GM06990 (cell line): ENCODE results near the gene WIPF2.

ENCODE experiments used
- DNase-seq: peaks from one replicate; pipeline ENCODE4 v3.0.0-alpha.2; 2011; ENCODE audit not compliant: insufficient read length; ENCODE audit errors: extremely low read depth
- H3K27me3 ChIP-seq: replicated peaks from 2 replicates; pipeline ENCODE4 v1.6.0; 2011; ENCODE audit warnings: low read length; ENCODE audit not compliant: control insufficient read depth, insufficient read depth
- H3K36me3 ChIP-seq: 2 replicates; pipeline ENCODE4 v1.5.1; 2011; ENCODE audit warnings: low read length; ENCODE audit not compliant: control insufficient read depth, insufficient read depth
- H3K4me3 ChIP-seq: replicated peaks from 2 replicates; pipeline ENCODE4 v1.5.1; 2011; ENCODE audit warnings: low read depth, mild to moderate bottlenecking, control low read depth, low read length
- CTCF ChIP-seq: IDR thresholded peaks from 2 replicates; pipeline ENCODE4 v1.5.1; 2011; ENCODE audit warnings: low read length, control low read depth, mild to moderate bottlenecking, inconsistent platforms; ENCODE audit not compliant: insufficient read depth, poor library complexity, severe bottlenecking

WIPF2 gene

GRCh38 chr17:40326832-40327199, 107.7 kb downstream of the WIPF2 start:
- Histone ChIP-seq H3K36me3 (peaks cover 10% of the 10 kb centered on the region), H3K27me3 (no peaks in the 10 kb centered on the region), H3K4me3 (peak overlapping the region; percentile 48)
- TF ChIP-seq CTCF: no peak
- DNase-seq: no peak

GRCh38 chr17:40327244-40327729, 108.2 kb downstream of the WIPF2 start:
- H3K27me3 ChIP-seq: no peaks in the 10 kb centered on the region
- peak overlapping the region; percentile 48 for H3K4me3 ChIP-seq
- peaks cover 13% of the 10 kb centered on the region for H3K36me3 ChIP-seq
- no peak for TF ChIP-seq CTCF
- DNase-seq: no peak

DNA sequence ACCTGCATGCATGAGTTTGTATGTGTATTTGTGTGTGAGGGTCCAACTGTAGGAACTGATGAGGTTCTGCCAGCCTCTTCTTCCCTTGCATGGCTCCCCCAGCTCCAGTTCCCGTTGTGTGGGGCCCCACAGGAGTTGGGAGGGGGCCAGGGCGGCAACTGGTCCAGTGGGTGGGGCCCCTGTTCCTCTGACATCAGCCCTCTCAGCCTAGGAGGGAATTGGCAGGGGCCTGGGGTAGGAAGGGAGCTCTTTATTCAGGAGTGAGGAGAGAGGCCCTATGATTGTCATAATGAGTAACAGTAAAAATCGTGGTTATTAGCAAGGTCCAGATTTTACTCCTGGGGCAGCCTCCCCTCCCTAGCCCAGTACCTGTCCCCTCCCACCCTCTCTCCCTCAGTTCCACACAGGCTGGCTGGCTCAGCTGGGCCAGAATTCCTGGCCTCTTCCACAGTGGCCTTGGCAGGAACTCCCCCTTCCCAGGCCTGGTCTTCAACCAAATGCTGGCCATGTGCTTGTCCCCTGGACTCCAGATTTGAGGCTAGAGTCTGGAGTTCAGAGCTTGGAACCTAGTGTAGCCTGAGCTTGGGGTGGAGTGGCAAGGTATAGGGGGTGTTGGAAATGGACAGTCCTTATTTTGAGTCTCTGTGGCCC, 108.8 kb downstream of the WIPF2 start:
- TF ChIP-seq CTCF: no peak
- H3K36me3 ChIP-seq: peaks cover 15% of the 10 kb centered on the region
- DNase-seq: no peak
- no peak overlapping the region for H3K4me3 ChIP-seq
- H3K27me3 ChIP-seq: no peaks in the 10 kb centered on the region

DNA sequence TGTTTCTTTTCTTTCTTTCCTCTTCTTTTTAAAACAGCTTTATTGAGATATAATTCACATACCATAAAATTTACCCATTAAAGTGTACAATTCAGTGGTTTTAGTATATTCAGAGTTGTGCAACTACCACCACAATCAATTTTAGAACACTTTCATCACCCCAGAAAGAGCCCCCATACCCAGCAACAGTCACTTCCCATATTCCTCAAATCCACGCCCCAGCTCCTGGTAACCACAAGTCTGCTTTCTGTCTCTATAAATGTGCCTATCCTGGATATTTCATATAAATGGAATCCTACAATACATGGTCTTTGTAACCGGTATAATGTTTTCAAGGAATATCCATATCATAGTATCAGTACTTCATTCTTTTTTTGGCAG, 109.3 kb downstream of the WIPF2 start:
- no peak for TF ChIP-seq CTCF
- DNase-seq: no peak
- peaks cover 15% of the 10 kb centered on the region for H3K36me3 ChIP-seq
- H3K4me3 ChIP-seq: no peak overlapping the region
- no peaks in the 10 kb centered on the region for H3K27me3 ChIP-seq

DNA sequence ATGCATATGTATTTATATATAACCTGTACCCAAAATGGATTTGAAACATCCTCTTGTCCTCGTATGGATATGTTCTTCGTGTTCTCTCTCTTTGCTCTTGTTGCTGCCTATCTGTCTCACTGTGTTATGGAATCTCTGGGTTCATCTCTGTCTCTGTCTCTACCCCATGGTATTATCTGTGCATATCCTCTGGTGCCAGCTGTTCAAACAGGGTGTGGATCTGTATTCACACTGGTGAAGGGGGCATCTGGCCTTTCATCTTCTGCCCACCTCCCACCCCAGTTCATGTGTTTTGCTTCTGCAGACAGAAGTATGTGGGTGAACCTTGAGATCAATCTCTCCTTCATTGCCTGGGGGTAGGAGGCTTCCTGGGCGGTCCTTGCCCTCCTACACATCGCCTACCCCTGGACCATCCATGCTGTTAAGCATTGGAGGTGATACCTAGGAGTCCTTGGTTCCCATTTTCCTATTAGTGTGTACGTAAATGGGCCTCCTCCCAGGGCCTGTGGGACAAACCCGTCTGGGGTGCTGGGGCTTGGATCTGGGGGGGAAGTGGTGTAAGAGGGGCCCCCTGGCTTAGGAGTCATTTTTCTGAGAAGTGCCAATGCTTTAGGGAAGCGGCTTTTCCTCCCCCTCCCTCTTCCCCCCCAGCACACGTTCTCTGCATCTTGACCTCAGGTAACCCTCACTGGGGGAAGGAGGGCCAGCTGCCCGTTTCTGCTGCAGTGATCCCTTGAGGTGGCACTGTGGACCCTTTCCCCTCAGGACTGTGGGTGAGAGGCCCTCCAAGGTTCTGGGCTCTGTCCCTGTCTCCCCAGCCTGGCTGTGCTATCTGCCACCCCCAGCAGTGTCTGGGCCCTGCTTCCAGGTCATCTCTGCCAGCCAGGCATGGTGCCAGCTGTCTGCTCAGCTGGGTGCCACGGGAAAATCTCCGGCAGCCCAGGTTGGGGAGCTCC, 111.0 kb downstream of the WIPF2 start:
- no peak for TF ChIP-seq CTCF
- Histone ChIP-seq H3K27me3 (no peaks in the 10 kb centered on the region), H3K36me3 (peaks cover 15% of the 10 kb centered on the region), H3K4me3 (no peak overlapping the region)
- DNase-seq: no peak
